ENCODE data around the gene FOXI1.
"Not testable (repeated sequence)": the region's sequence is repeated elsewhere in the genome, so short reads cannot be mapped to it uniquely, and the experiment has no call there.

Gene FOXI1

GRCh38 chr5:170138273-170138672 is 32.6 kb downstream of the FOXI1 start:
- H3K36me3 ChIP-seq (ENCODE audit: control insufficient read depth, insufficient read depth, low read length), result no peaks in the 10 kb centered on the region
- H3K4me3 ChIP-seq (replicated peaks; ENCODE audit: low read depth, low read length), result no peak overlapping the region
- H3K27me3 ChIP-seq (replicated peaks; ENCODE audit: control insufficient read depth, insufficient read depth, low read length), result no peaks in the 10 kb centered on the region
- no peak for DNase-seq (ENCODE audit: extremely low read depth, insufficient read length)
- no peak for TF ChIP-seq CTCF (IDR thresholded peaks at IDR 0.05; ENCODE audit: insufficient read depth, low read length, poor library complexity, severe bottlenecking)

GRCh38 chr5:170139786-170140335 is 34.2 kb downstream of the FOXI1 start:
- DNase-seq (ENCODE audit: extremely low read depth, insufficient read length), result no peak
- no peak for TF ChIP-seq CTCF (IDR thresholded peaks at IDR 0.05; ENCODE audit: insufficient read depth, low read length, poor library complexity, severe bottlenecking)
- Histone ChIP-seq H3K4me3 (replicated peaks; ENCODE audit: low read depth, low read length) (no peak overlapping the region), H3K27me3 (replicated peaks; ENCODE audit: control insufficient read depth, insufficient read depth, low read length) (no peaks in the 10 kb centered on the region), H3K36me3 (ENCODE audit: control insufficient read depth, insufficient read depth, low read length) (no peaks in the 10 kb centered on the region)

- not testable (repeated sequence) for H3K4me3 ChIP-seq (replicated peaks; ENCODE audit: low read depth, low read length); H3K27me3 ChIP-seq (replicated peaks; ENCODE audit: control insufficient read depth, insufficient read depth, low read length); H3K36me3 ChIP-seq (ENCODE audit: control insufficient read depth, insufficient read depth, low read length); DNase-seq (ENCODE audit: extremely low read depth, insufficient read length)
These were observed 35.5 kb downstream of the FOXI1 start for GRCh38 chr5:170141196-170141595.

- no peaks in the 10 kb centered on the region for H3K36me3 ChIP-seq (ENCODE audit: control insufficient read depth, insufficient read depth, low read length)
- no peaks in the 10 kb centered on the region for H3K27me3 ChIP-seq (replicated peaks; ENCODE audit: control insufficient read depth, insufficient read depth, low read length)
- DNase-seq (ENCODE audit: extremely low read depth, insufficient read length), result no peak
- TF ChIP-seq CTCF (IDR thresholded peaks at IDR 0.05; ENCODE audit: insufficient read depth, low read length, poor library complexity, severe bottlenecking), result no peak
- no peak overlapping the region for H3K4me3 ChIP-seq (replicated peaks; ENCODE audit: low read depth, low read length)
These were observed 35.9 kb downstream of the FOXI1 start for GRCh38 chr5:170141636-170142035.

- no peak for TF ChIP-seq CTCF (IDR thresholded peaks at IDR 0.05; ENCODE audit: insufficient read depth, low read length, poor library complexity, severe bottlenecking)
- H3K27me3 ChIP-seq (replicated peaks; ENCODE audit: control insufficient read depth, insufficient read depth, low read length), result no peaks in the 10 kb centered on the region
- DNase-seq (ENCODE audit: extremely low read depth, insufficient read length), result no peak
- no peak overlapping the region for H3K4me3 ChIP-seq (replicated peaks; ENCODE audit: low read depth, low read length)
- no peaks in the 10 kb centered on the region for H3K36me3 ChIP-seq (ENCODE audit: control insufficient read depth, insufficient read depth, low read length)
These were observed 36.5 kb downstream of the FOXI1 start for GRCh38 chr5:170142196-170142595.

- H3K36me3 ChIP-seq (ENCODE audit: control insufficient read depth, insufficient read depth, low read length), result no peaks in the 10 kb centered on the region
- no peak overlapping the region for H3K4me3 ChIP-seq (replicated peaks; ENCODE audit: low read depth, low read length)
- no peak for TF ChIP-seq CTCF (IDR thresholded peaks at IDR 0.05; ENCODE audit: insufficient read depth, low read length, poor library complexity, severe bottlenecking)
- DNase-seq (ENCODE audit: extremely low read depth, insufficient read length), result no peak
- no peaks in the 10 kb centered on the region for H3K27me3 ChIP-seq (replicated peaks; ENCODE audit: control insufficient read depth, insufficient read depth, low read length)
These were observed 37.4 kb downstream of the FOXI1 start for GRCh38 chr5:170143091-170143490.
